ENCODE results near the gene SETMAR.
"Not testable (repeated sequence)": the region's sequence is repeated elsewhere in the genome, so short reads cannot be mapped to it uniquely, and the experiment has no call there.

The SETMAR gene

DNA sequence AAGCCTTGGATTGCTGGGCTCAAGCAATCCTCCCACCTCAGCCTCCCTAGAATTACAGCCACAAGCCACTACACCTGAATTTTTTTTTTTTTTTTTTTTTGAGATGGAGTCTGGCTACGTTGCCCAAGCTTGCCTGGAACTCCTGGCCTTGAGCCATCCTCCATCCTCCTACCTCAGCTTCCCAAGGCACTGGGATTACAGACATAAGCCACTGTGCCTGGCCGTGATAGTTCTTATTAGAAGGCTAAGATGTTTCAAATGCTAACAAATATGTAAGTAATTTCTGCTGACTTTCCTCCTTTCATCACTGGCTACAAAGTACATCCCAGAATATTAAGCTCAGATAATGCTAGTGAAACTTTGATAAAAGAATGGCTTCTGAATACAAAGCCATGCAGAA is 5.7 kb upstream of the SETMAR start:
- DNase-seq (ENCODE audit: low read depth in 1 of 2, low spot score in 1 of 2): no peak
- in situ Hi-C loops (cut with HindIII; ENCODE audit: low pct_unique_long_range_greater_than_20kb, low sequenced_read_pairs): no loop called here
- no peak for TF ChIP-seq JUND (IDR thresholded peaks at IDR 0.05; ENCODE audit: low read depth)

DNA sequence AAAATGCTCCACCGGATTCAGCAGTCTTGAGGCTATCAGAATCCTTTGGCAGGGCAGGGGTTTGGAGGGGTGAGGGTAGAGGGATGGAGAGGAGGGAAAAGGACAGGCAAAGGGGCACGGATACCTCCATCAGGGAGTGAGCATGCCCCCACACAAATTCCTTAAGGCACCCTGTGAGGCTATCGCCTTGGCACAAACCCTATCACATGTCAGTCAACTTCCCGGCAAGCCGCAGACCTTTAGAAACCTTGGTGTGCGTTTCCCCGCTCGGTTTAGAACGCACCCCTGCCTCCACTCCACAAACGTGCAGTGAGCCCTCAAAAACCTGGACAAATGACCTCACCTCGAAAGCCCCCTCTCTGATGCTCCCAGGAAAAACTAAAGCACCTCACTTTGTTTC is 422 bp upstream of the SETMAR start:
- in situ Hi-C loops (cut with HindIII; ENCODE audit: low pct_unique_long_range_greater_than_20kb, low sequenced_read_pairs): no loop called here
- no peak for DNase-seq (ENCODE audit: low read depth in 1 of 2, low spot score in 1 of 2)
- TF ChIP-seq JUND (IDR thresholded peaks at IDR 0.05; ENCODE audit: low read depth): no peak

DNA sequence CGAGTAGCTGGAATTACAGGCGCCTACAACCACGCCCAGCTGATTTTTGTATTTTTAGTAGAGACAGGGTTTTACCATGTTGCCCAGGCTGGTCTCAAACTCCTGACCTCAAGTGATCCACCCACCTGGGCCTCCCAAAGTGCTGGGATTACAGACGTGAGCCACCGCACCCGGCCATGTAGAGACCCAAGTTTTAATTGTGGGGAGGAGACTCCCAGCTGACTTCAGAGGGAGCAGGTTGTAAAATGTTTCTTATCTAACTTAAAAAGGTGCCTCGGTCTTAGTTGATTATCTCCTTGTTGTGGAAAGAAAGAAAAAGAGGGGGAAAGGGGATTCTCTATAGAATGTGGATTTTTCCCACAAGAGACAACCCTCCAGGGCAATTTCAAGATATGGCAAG is 2.0 kb downstream of the SETMAR start:
- DNase-seq (ENCODE audit: low read depth in 1 of 2, low spot score in 1 of 2); in situ Hi-C loops (cut with HindIII; ENCODE audit: low pct_unique_long_range_greater_than_20kb, low sequenced_read_pairs): not testable (repeated sequence)

DNA sequence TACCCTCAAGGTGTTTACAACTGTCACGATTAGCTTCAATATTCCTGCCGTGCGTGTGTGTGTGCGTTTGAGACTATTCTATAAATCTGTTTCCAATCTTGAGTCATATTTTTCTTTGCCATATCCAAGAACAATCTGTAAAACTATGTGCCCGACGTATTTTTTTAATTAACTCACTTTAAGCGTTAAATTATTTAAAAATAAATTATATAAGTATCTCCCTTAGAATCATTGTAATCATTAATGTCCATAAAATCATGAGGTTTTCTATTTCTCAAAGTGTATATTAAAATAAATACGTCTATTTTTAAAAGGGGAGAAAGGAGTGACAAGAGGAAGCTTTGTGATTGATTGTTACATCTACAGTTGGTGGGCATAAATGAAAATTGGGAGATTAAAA is 2.9 kb downstream of the SETMAR start:
- in situ Hi-C loops (cut with HindIII; ENCODE audit: low pct_unique_long_range_greater_than_20kb, low sequenced_read_pairs): no loop called here
- DNase-seq (ENCODE audit: low read depth in 1 of 2, low spot score in 1 of 2): no peak
- no peak for TF ChIP-seq JUND (IDR thresholded peaks at IDR 0.05; ENCODE audit: low read depth)

DNA sequence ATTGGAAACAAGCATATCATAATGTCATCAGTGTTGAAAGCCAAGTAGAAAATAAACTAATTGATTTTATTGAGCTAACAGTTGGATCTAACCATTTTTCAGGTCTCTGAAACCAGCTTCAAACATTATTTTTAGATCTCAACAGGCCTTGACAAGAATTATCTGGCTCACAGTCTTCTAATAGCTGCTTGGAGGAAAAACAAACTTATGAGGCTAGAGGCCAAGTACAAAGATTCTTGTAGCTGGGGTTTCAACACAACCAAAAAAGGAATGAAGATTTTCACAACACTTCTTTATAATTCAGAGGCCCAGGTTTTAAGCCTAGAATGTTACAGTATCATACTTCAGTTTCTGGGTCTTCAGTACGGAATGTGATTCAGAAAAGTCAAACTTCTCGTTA is 3.7 kb downstream of the SETMAR start:
- TF ChIP-seq JUND (IDR thresholded peaks at IDR 0.05; ENCODE audit: low read depth): no peak
- DNase-seq (ENCODE audit: low read depth in 1 of 2, low spot score in 1 of 2): no peak
- in situ Hi-C loops (cut with HindIII; ENCODE audit: low pct_unique_long_range_greater_than_20kb, low sequenced_read_pairs): no loop called here

DNA sequence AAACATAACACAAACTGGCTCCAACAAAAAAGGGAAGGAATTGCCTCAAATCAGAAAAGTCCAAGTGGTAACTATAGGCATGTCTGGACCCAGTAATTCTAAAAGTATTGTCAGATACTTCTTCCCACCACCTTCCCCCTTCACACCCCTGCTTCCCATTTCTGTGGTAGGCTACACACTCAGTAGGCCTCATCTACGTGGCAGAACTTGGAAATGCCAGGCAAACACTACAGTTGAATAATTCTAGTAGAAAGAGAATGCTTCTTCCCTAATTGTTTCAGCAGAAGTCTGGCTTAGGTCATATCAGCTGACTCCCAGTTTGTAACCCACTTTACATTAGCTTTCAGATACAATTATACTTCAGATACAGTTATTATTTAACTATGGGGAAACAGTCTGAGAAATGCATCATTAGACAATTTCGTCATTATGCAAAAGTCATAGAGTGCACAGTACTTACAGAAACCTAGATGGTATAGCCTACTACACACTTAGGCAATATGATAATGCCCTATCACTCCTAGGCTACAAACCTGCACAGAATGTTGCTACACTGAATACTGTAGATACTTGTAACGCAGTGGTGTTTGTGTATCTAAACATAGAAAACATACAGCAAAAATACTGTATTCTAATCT is 6.4 kb downstream of the SETMAR start:
- in situ Hi-C loops (cut with HindIII; ENCODE audit: low pct_unique_long_range_greater_than_20kb, low sequenced_read_pairs): no loop called here
- TF ChIP-seq JUND (IDR thresholded peaks at IDR 0.05; ENCODE audit: low read depth): no peak
- DNase-seq (ENCODE audit: low read depth in 1 of 2, low spot score in 1 of 2): no peak

DNA sequence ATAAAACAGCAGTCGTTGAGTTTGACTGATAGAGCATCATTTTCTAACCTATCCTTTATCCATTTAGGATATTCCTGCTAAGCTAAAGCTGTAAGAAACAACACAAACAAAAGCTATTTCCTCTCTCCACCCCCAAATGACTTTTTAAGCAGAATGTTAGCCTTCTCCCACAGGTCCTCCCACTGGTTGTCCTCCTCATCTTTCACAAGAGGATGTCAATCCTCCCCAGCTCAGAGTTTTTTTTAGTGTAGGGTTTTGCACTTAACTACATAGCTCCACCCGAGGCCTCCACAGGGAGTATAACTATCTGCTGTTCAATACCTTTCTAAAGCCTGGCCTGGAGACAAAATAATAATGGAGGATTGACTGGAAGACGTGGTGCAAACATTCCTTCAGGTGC is 7.8 kb downstream of the SETMAR start:
- TF ChIP-seq JUND (IDR thresholded peaks at IDR 0.05; ENCODE audit: low read depth): no peak
- in situ Hi-C loops (cut with HindIII; ENCODE audit: low pct_unique_long_range_greater_than_20kb, low sequenced_read_pairs): no loop called here
- DNase-seq (ENCODE audit: low read depth in 1 of 2, low spot score in 1 of 2): no peak

DNA sequence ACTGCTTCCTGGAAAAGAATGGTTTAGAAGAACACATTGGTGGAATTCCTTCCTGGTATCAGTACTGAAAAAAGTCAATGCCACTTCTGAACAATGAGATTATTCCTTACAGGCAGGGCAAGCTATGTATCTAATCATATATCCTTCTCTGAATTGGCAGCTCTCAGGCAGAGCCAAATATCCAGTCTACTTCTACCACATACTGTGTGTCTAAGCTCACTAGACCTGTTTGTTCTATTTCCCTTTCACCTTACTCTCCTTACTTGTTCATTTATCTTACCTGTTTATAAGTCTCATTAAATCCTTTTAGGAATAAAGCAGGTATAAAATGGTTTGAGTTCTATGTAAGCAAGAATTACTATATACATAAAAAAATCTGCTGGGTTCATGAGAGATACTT is 8.3 kb downstream of the SETMAR start:
- in situ Hi-C loops (cut with HindIII; ENCODE audit: low pct_unique_long_range_greater_than_20kb, low sequenced_read_pairs): no loop called here
- peak; percentile 35 to 64 for DNase-seq (ENCODE audit: low read depth in 1 of 2, low spot score in 1 of 2)
- TF ChIP-seq JUND (IDR thresholded peaks at IDR 0.05; ENCODE audit: low read depth): no peak

DNA sequence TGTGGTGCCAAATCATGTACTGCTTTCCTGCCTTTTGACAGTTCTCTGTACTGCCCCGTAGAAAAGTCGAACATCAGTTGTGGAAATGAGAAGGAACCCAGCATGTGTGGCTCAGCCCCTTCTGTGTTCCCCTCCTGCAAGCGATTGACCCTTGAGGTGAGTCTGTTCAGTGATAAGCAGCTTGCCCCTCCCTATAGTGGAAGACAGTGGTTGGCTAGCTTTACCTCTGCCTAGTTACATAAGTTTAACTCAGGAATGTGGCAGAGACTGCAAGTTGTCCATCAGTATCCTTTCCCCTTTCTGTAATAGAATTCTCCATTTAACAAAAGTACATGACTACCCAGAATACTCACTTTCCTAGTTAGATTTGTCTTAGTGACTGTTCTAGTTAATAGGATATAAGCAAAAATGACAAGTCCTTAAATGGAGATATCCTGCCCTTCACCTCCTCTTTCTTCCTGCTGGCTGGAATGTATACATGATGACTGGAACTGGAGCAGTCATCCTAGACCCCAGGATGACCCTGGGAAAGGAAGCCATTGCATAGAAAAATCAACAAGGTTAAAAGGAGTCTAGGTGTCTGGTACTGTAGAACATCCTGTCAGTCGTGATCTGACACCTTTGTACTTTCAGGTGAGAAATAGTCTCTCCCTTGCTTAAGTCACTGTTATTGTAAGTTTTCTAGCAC is 10.6 kb downstream of the SETMAR start:
- DNase-seq (ENCODE audit: low read depth in 1 of 2, low spot score in 1 of 2): no peak
- no peak for TF ChIP-seq JUND (IDR thresholded peaks at IDR 0.05; ENCODE audit: low read depth)
- in situ Hi-C loops (cut with HindIII; ENCODE audit: low pct_unique_long_range_greater_than_20kb, low sequenced_read_pairs): no loop called here

DNA sequence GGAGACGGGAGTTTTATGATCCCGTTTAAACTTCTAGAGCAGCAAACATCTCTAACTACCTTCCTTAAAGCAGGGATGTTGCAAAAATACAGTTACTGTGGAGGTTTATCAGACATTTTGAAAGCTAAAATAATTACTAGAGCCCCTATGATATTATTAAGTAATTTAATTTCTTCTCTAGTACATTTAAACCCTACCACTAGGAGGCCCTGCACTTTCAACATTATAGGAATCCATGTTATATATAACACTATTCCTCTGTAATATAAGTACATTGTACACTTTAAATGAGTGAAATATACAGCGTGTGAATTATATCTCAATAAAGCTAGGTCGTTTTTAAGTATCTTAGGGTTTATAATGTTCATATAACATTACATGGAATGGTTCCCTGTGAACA is 11.5 kb downstream of the SETMAR start:
- in situ Hi-C loops (cut with HindIII; ENCODE audit: low pct_unique_long_range_greater_than_20kb, low sequenced_read_pairs): no loop called here
- DNase-seq (ENCODE audit: low read depth in 1 of 2, low spot score in 1 of 2): no peak
- no peak for TF ChIP-seq JUND (IDR thresholded peaks at IDR 0.05; ENCODE audit: low read depth)

DNA sequence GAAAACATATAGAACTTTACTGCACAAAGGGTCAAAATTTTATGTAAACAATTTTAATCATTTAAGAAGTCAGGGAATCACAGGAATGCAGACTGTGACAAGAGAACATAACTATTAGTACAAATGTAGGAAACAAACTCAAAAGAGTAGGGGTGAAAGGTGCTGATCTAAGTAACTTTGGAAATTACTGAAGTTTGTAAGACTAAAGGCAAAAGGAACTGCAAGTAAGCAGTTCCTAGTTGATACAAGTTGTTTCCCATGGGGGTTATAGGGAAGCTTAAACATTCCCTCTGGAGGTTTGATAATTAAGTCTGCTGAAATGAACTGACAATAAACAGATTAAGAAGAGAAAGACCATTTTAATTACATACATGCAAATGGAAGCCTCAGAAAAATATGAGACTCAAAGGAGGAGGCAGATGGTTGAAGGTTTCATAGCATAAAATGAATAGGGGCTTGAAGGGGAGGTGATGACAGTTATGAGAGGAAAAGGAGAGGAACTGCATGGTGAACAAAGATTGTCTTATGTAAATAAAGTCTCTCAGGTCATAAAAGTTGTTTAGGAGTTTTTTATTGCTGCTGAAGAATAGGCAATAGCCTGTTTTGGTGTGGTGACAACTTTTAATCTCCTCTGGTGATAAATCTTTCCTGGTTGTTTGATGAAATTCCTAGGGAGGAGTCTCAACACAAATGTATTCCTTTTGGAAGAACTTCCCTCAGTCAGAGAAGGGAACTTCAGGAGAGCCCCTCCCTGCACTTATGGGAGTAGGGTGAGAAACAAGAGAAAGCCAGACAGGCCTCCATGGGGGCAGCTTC is 17.1 kb downstream of the SETMAR start:
- TF ChIP-seq JUND (IDR thresholded peaks at IDR 0.05; ENCODE audit: low read depth): no peak
- in situ Hi-C loops (cut with HindIII; ENCODE audit: low pct_unique_long_range_greater_than_20kb, low sequenced_read_pairs): no loop called here
- no peak for DNase-seq (ENCODE audit: low read depth in 1 of 2, low spot score in 1 of 2)

DNA sequence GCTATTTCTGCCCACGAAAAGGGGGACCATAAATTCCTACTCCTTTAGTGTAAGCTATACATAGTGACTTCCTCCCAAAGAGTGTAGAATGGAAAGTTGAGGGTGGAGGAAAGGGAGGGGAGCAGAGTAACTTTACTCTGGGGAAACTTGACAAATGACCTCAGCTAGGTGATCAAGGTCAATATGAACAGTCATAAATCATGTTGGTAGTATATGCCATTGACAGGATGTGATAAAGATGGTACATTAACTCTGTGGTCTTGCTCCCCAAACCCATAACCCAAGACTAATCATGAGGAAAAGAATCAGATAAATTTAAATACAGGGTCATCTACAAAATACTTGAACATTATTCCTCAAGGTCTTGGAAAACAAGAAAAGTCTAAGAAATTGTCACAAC is 18.6 kb downstream of the SETMAR start:
- no peak for DNase-seq (ENCODE audit: low read depth in 1 of 2, low spot score in 1 of 2)
- no peak for TF ChIP-seq JUND (IDR thresholded peaks at IDR 0.05; ENCODE audit: low read depth)
- in situ Hi-C loops (cut with HindIII; ENCODE audit: low pct_unique_long_range_greater_than_20kb, low sequenced_read_pairs): no loop called here

DNA sequence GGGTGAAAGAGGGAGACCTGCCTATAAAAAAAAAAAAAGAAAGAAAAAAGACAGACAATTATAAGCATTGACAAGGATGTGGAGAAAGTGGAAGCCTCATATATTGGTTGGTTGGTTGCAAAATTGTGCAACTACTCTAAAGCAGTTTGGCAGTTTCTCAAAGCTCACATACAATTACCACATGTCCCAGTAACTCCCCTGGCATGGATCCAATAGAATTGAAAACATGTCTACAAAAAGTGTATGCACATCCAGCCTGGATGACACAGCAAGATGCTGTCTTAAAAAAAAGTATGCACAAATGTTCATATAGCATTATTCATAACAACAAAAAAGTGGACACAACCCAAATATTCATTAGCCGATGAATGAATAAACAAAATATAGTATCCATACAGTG is 19.5 kb downstream of the SETMAR start:
- in situ Hi-C loops (cut with HindIII; ENCODE audit: low pct_unique_long_range_greater_than_20kb, low sequenced_read_pairs): no loop called here
- TF ChIP-seq JUND (IDR thresholded peaks at IDR 0.05; ENCODE audit: low read depth): no peak
- DNase-seq (ENCODE audit: low read depth in 1 of 2, low spot score in 1 of 2): peak in 1 of 2 experiments; percentile 63
